ENCODE data around the gene PANX2. TPM values are rescaled to one million over a fixed set of nuclear protein-coding genes. Genes with fewer than 3 reads are reported as not detected.

PANX2 gene
- total RNA-seq, 1 donor from 2014 or later, result 0.88 TPM

DNA sequence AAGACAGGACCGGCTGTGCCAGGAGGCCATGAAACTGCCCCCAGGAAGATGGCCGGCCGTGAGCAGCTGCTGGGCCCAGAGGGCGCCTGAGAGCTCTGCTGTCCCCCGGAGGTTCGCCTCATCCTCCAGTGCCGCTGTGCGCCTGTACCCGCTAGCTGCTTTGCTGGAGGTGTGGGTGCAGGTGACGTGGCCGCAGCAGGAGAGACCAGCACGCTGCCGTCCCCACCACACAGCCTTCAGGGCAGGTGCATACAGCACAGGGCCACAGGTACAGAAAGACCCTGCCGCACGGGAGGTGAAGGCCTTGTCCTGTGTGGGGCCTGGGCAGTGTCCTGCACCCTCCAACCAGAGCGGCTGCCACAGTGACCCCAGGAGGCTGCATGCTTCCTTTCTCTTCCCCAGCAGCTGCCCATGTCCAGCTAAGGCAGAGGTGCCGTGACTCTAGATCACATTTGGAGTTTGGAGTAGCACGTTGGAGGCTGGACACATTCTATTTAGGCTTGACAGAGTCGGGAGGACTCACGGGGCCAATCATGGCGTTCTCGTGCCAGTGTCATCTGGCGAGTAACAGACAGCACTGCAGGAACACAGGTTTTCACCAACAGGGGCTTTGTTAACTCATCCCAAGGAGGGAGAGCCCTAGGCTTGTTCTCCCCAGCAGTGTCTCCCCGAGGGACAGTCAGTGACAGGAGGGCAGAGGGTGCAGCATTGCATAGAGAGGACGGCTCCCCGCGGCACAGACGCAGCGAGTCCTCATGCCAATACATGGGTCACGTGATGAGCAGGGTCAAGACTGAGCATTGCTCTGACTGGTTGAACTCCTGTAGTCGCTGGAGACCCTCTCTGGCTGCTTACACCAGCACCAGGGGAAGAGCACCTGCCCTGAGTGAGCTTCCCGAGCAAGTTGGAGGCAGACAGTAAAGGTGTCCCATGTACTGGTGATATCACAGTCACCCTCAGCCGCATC lies 18.7 kb upstream of the PANX2 start:
- Mint-ChIP-seq H3K27me3 (ENCODE audit: insufficient read depth, low read depth) (peaks cover 8% of the 10 kb centered on the region), H3K36me3 (no peaks in the 10 kb centered on the region), H3K9me3 (no peaks in the 10 kb centered on the region), H3K4me3 (no peak overlapping the region), H3K27ac (no peak overlapping the region), H3K4me1 (peaks cover 6% of the 10 kb centered on the region)
- H3K9ac ChIP-seq, result no peak overlapping the region
- no peak overlapping the region for H3K27ac ChIP-seq
- peaks cover 10% of the 10 kb centered on the region for H3K27me3 ChIP-seq
- TF ChIP-seq EZH2 (IDR thresholded peaks at IDR 0.05) (no peak), EZH2phosphoT487 (IDR thresholded peaks at IDR 0.05) (no peak)
- TF ChIP-seq, protein P1, sequence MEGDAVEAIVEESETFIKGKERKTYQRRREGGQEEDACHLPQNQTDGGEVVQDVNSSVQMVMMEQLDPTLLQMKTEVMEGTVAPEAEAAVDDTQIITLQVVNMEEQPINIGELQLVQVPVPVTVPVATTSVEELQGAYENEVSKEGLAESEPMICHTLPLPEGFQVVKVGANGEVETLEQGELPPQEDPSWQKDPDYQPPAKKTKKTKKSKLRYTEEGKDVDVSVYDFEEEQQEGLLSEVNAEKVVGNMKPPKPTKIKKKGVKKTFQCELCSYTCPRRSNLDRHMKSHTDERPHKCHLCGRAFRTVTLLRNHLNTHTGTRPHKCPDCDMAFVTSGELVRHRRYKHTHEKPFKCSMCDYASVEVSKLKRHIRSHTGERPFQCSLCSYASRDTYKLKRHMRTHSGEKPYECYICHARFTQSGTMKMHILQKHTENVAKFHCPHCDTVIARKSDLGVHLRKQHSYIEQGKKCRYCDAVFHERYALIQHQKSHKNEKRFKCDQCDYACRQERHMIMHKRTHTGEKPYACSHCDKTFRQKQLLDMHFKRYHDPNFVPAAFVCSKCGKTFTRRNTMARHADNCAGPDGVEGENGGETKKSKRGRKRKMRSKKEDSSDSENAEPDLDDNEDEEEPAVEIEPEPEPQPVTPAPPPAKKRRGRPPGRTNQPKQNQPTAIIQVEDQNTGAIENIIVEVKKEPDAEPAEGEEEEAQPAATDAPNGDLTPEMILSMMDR (IDR thresholded peaks at IDR 0.05), result no peak
- no peaks in the 10 kb centered on the region for H3K79me2 ChIP-seq (ENCODE audit: low read depth)
- no peak overlapping the region for H3K4me2 ChIP-seq
- no peaks in the 10 kb centered on the region for H3K9me3 ChIP-seq (ENCODE audit: low read depth)
- no peaks in the 10 kb centered on the region for H3K36me3 ChIP-seq
- no peaks in the 10 kb centered on the region for H3F3A ChIP-seq (ENCODE audit: low read depth)
- H3K4me1 ChIP-seq, result no peaks in the 10 kb centered on the region
- DNase-seq (ENCODE audit: low spot score), result no peak
- H2AFZ ChIP-seq (replicated peaks), result no peak overlapping the region
- H3K4me3 ChIP-seq, result no peak overlapping the region
- H4K20me1 ChIP-seq (ENCODE audit: low read depth), result no peaks in the 10 kb centered on the region

DNA sequence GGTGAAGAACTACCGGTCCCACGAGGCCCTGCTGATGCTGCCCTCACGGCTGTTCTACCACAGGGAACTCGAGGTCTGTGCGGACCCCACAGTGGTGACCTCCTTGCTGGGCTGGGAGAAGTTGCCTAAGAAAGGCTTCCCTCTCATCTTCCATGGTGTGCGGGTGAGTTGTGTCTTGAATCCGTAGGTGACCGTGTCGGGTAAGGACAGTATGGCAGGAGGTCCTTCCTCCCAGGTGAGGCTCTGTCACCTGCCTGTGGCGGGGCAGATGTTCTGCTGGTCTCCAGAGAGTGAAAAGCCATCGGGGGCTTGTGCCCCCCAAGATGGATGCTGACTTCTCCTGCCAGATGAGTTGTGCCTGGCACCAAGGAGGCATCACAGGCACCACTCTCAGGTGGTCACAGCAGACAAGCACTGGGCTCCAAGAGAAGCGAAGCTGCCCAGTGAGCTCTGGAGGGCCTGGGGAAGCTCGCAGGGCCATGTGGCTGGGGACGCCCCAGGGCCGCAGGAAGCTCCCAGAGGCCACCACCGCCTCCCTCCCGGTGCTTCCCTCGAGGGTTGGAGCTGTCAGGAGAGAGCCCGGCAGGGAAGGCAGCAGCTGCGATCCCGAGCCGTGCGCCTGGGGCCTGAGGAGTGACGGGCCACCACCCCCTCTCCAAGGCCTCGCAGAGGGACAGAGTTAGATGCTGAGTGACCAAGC lies 17.3 kb upstream of the PANX2 start:
- Mint-ChIP-seq H3K27me3 (ENCODE audit: insufficient read depth, low read depth) (peaks cover 8% of the 10 kb centered on the region), H3K36me3 (no peaks in the 10 kb centered on the region), H3K4me3 (no peak overlapping the region), H3K9me3 (no peaks in the 10 kb centered on the region), H3K27ac (no peak overlapping the region), H3K4me1 (peaks cover 4% of the 10 kb centered on the region)
- Histone ChIP-seq H3K9ac (no peak overlapping the region), H3K4me3 (no peak overlapping the region), H3K27me3 (peaks cover 10% of the 10 kb centered on the region), H3K4me2 (no peak overlapping the region), H3K79me2 (ENCODE audit: low read depth) (no peaks in the 10 kb centered on the region), H3K36me3 (no peaks in the 10 kb centered on the region), H3K27ac (no peak overlapping the region), H3K4me1 (no peaks in the 10 kb centered on the region), H2AFZ (replicated peaks) (no peak overlapping the region), H3K9me3 (ENCODE audit: low read depth) (no peaks in the 10 kb centered on the region), H3F3A (ENCODE audit: low read depth) (no peaks in the 10 kb centered on the region), H4K20me1 (ENCODE audit: low read depth) (no peaks in the 10 kb centered on the region)
- no peak for DNase-seq (ENCODE audit: low spot score)
- TF ChIP-seq EZH2phosphoT487 (IDR thresholded peaks at IDR 0.05) (no peak), EZH2 (IDR thresholded peaks at IDR 0.05) (no peak)
- TF ChIP-seq, protein P1 (IDR thresholded peaks at IDR 0.05), result no peak

DNA sequence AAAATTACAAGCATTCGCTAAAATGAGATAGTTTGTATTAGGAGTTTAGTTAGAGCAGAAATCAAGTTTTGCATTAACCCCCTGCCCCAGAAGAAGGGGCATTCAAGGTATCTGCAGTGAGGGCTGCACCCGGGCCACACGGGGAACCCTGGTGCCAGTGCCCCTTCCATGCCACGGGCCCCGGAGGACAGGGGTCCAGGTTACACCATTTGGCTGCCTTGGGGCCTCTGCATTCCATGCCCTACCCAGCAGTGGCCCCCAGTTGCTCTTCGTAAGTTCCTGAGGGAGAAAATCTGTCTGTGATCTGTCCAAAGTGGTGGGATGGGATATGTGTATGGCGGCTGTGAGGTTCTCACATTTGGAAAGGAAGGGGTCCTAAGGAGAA lies 16.8 kb upstream of the PANX2 start:
- H3K79me2 ChIP-seq (ENCODE audit: low read depth), result no peaks in the 10 kb centered on the region
- no peaks in the 10 kb centered on the region for H3F3A ChIP-seq (ENCODE audit: low read depth)
- H3K9ac ChIP-seq, result no peak overlapping the region
- Mint-ChIP-seq H3K36me3 (no peaks in the 10 kb centered on the region), H3K4me3 (no peak overlapping the region), H3K4me1 (peaks cover 4% of the 10 kb centered on the region), H3K27me3 (ENCODE audit: insufficient read depth, low read depth) (peaks cover 8% of the 10 kb centered on the region), H3K9me3 (no peaks in the 10 kb centered on the region), H3K27ac (no peak overlapping the region)
- H3K4me3 ChIP-seq, result no peak overlapping the region
- H3K27ac ChIP-seq, result no peak overlapping the region
- H3K27me3 ChIP-seq, result peaks cover 10% of the 10 kb centered on the region
- TF ChIP-seq EZH2 (IDR thresholded peaks at IDR 0.05) (no peak), EZH2phosphoT487 (IDR thresholded peaks at IDR 0.05) (no peak)
- TF ChIP-seq, protein P1 (IDR thresholded peaks at IDR 0.05), result no peak
- DNase-seq (ENCODE audit: low spot score), result no peak
- no peaks in the 10 kb centered on the region for H3K9me3 ChIP-seq (ENCODE audit: low read depth)
- H4K20me1 ChIP-seq (ENCODE audit: low read depth), result no peaks in the 10 kb centered on the region
- H2AFZ ChIP-seq (replicated peaks), result no peak overlapping the region
- no peak overlapping the region for H3K4me2 ChIP-seq
- no peaks in the 10 kb centered on the region for H3K4me1 ChIP-seq
- no peaks in the 10 kb centered on the region for H3K36me3 ChIP-seq

All from neural progenitor cell (in vitro differentiated cells).